B cell (primary cell): ENCODE data around the gene BIVM. TPM values are rescaled to one million over a fixed set of nuclear protein-coding genes. Genes with fewer than 3 reads are reported as not detected.

Experiments
- ATAC-seq: fragments of 200-7000 bp; cut with Tn5 transposase; one replicate; pipeline ENCODE4 v1.10.0; 2021; ENCODE audit warnings: low read depth, mild to moderate bottlenecking, moderate number of reproducible peaks, moderate library complexity
- CTCF ChIA-PET: fragments of 350-600 bp; sonication (Branson Sonifier 250); formaldehyde crosslinking; loops from one replicate; lab custom pipeline; 2021; ENCODE audit warnings: antibody characterized with exemption, inconsistent platforms; lab: Charles Lee
- POLR2A ChIA-PET: fragments of 350-600 bp; sonication (Branson Sonifier 250); formaldehyde crosslinking; loops from one replicate; lab custom pipeline; 2021; ENCODE audit warnings: antibody characterized with exemption; lab: Charles Lee
- DNase-seq: peaks from one replicate; pipeline ENCODE4 v3.0.0; 2013
- H2AFZ ChIP-seq: 2 replicates; pipeline ENCODE4 v1.6.1; 2012; ENCODE audit warnings: mild to moderate bottlenecking, low read depth, low read length; ENCODE audit not compliant: insufficient read depth, poor library complexity, severe bottlenecking
- H3K27ac ChIP-seq, 2 donors: 1 replicate in 1 of 2; 2 replicates in 1 of 2; pipeline ENCODE4 v1.5.1; 2012 to 2013; ENCODE audit warnings: low read length in 2 of 2, mild to moderate bottlenecking in 2 of 2, moderate library complexity in 1 of 2
- H3K27me3 ChIP-seq, 4 experiments: fragments of 200-600 bp in 1 of 4; sonication (generic) in 1 of 4; replicated peaks in 1 of 4; 1 replicate in 2 of 4; 2 replicates in 2 of 4; pipeline versions ENCODE4 v1.6.1 to v1.7.0; 2013 to 2016; ENCODE audit warnings: low read length in 3 of 4, mild to moderate bottlenecking in 2 of 4, mixed read lengths in 1 of 4, moderate library complexity in 1 of 4; ENCODE audit not compliant: insufficient read depth in 4 of 4, control insufficient read depth in 3 of 4; ENCODE audit errors: control extremely low read depth in 1 of 4
- H3K36me3 ChIP-seq, 2 experiments: replicated peaks in 1 of 2; 1 replicate in 1 of 2; 2 replicates in 1 of 2; pipeline versions ENCODE4 v1.6.1 to v1.7.1; 2013; ENCODE audit warnings: low read length in 1 of 2; ENCODE audit not compliant: insufficient read depth in 2 of 2, control insufficient read depth in 1 of 2; ENCODE audit errors: control extremely low read depth in 1 of 2, extremely low read depth in 1 of 2
- H3K4me1 ChIP-seq, 2 donors: fragments of 200-600 bp in 1 of 2; sonication (generic) in 1 of 2; 1 replicate in 1 of 2; 2 replicates in 1 of 2; pipeline versions ENCODE4 v1.5.1 to v1.6.1; 2013 to 2017; ENCODE audit warnings: low read length in 2 of 2; ENCODE audit not compliant: control insufficient read depth in 2 of 2, insufficient read depth in 2 of 2
- H3K4me2 ChIP-seq: replicated peaks from 2 replicates; pipeline ENCODE3; 2012; ENCODE audit warnings: mild to moderate bottlenecking, low read depth, low read length; ENCODE audit not compliant: poor library complexity, severe bottlenecking
- H3K4me3 ChIP-seq, 5 experiments: fragments of 200-600 bp in 1 of 5; sonication (generic) in 1 of 5; 1 replicate in 3 of 5; 2 replicates in 2 of 5; pipeline versions ENCODE4 v1.5.1 to v1.7.0; 2011 to 2016; ENCODE audit warnings: low read length in 4 of 5, mild to moderate bottlenecking in 4 of 5, low read depth in 2 of 5, control low read depth in 1 of 5, moderate library complexity in 1 of 5; ENCODE audit not compliant: insufficient read depth in 1 of 5; ENCODE audit errors: control extremely low read depth in 1 of 5, extremely low read depth in 1 of 5
- H3K79me2 ChIP-seq: fragments of 200-600 bp; sonication (generic); one replicate; pipeline ENCODE4 v1.6.0; 2016; ENCODE audit warnings: low read length; ENCODE audit not compliant: control insufficient read depth, insufficient read depth
- H3K9ac ChIP-seq: fragments of 200-600 bp; sonication (generic); 2 replicates; pipeline ENCODE4 v1.6.1; 2017; ENCODE audit warnings: mild to moderate bottlenecking, low read length, moderate library complexity
- H3K9me3 ChIP-seq, 3 donors: one replicate each; pipeline versions ENCODE4 v1.6.1 to v1.7.1; 2013; ENCODE audit warnings: low read length in 2 of 3; ENCODE audit not compliant: control insufficient read depth in 2 of 3, insufficient read depth in 1 of 3; ENCODE audit errors: control extremely low read depth in 1 of 3
- H4K20me1 ChIP-seq: 2 replicates; pipeline ENCODE4 v1.6.0; 2012; ENCODE audit warnings: mild to moderate bottlenecking, low read length; ENCODE audit not compliant: insufficient read depth, control insufficient read depth, poor library complexity, severe bottlenecking
- H3K27ac Mint-ChIP-seq: one replicate; pipeline ENCODE4 v1.8.0; 2021; ENCODE audit warnings: mixed read lengths
- H3K27me3 Mint-ChIP-seq: one replicate; pipeline ENCODE4 v1.8.0; 2021; ENCODE audit warnings: mixed read lengths
- H3K4me1 Mint-ChIP-seq: one replicate; pipeline ENCODE4 v1.8.0; 2021; ENCODE audit warnings: mixed read lengths
- H3K4me3 Mint-ChIP-seq: one replicate; pipeline ENCODE4 v1.8.0; 2021; ENCODE audit warnings: mixed read lengths
- H3K9me3 Mint-ChIP-seq: one replicate; pipeline ENCODE4 v1.8.0; 2022; ENCODE audit warnings: mixed read lengths; ENCODE audit not compliant: insufficient read depth
- EZH2 ChIP-seq: IDR thresholded peaks from 2 replicates; pipeline ENCODE4 v1.6.1; 2012; ENCODE audit warnings: borderline replicate concordance, low read depth, mild to moderate bottlenecking, moderate library complexity, low read length; ENCODE audit not compliant: insufficient read depth, poor library complexity, severe bottlenecking
- whole genome bisulfite sequencing: methylation state at CpG from one replicate; pipeline ENCODE4 v1.1.5; 2013; ENCODE audit warnings: missing lambda C conversion rate; ENCODE audit not compliant: insufficient coverage; 5-methylcytosine and 5-hydroxymethylcytosine counted together
- intact Hi-C: fragments of 100-400 bp; cut with micrococcal nuclease; formaldehyde crosslinking; loops from one replicate; pipeline ENCODE4 v1.10.0; 2022
- polyA plus RNA-seq: library from polyadenylated mRNA; depleted of rRNA; stranded (reverse); fragments of >200 nt; gene quantifications from 2 replicates; pipeline ENCODE4 v1.2.3, GENCODE V29; 2012
- total RNA-seq, 2 donors: library from RNA; stranded (reverse); fragments of 120-200 nt in 1 of 2; gene quantifications; 1 replicate in 1 of 2; 2 replicates in 1 of 2; pipeline versions ENCODE4 v1.2.3 to v1.2.4, GENCODE V29; 2013 to 2022
- TF ChIP-seq, protein P1 (sequence below): fragments of 200-600 bp; IDR thresholded peaks from one replicate; pipeline ENCODE4 v1.8.0; 2022; ENCODE audit warnings: antibody characterized with exemption, mild to moderate bottlenecking

BIVM gene
- total and polyA plus RNA-seq, 2 donors (not counting 1 experiment from before 2014, with no cell fraction given) = 1.0 to 3.6 TPM

DNA sequence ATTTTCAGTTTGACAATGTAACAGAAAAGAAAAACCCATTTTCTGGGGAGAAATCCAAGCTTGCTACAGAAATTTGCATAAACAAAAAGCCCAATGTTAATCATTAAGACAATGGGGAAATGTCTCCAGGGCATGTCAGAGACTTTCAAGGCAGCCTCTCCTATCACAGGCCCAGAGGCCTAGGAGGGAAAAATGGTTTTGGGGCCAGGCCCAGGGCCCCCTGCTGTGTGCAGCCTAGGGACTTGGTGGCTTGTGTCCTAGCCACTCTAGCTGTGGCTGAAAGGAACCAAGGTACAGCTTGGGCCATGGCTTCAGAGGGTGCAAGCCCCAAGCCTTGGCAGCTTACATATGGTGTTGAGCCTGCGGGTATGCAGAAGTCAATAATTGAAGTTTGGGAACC, 17.3 kb upstream of the BIVM start:
- H3K9me3 ChIP-seq = peaks cover 0 to 7% (median 0%) of the 10 kb centered on the region in 3 donors
- H3K9ac ChIP-seq = no peak overlapping the region
- no peak for ATAC-seq
- no peak for DNase-seq
- ChIA-PET POLR2A (no interaction called here), CTCF (no interaction called here)
- intact Hi-C loops = no loop called here
- H3K36me3 ChIP-seq = no peaks in the 10 kb centered on the region
- H3K79me2 ChIP-seq = no peaks in the 10 kb centered on the region
- no peak overlapping the region for H3K4me3 Mint-ChIP-seq
- no peak overlapping the region for H3K4me2 ChIP-seq
- no peaks in the 10 kb centered on the region for H3K27me3 ChIP-seq
- TF ChIP-seq EZH2 = no peak
- TF ChIP-seq, protein P1, sequence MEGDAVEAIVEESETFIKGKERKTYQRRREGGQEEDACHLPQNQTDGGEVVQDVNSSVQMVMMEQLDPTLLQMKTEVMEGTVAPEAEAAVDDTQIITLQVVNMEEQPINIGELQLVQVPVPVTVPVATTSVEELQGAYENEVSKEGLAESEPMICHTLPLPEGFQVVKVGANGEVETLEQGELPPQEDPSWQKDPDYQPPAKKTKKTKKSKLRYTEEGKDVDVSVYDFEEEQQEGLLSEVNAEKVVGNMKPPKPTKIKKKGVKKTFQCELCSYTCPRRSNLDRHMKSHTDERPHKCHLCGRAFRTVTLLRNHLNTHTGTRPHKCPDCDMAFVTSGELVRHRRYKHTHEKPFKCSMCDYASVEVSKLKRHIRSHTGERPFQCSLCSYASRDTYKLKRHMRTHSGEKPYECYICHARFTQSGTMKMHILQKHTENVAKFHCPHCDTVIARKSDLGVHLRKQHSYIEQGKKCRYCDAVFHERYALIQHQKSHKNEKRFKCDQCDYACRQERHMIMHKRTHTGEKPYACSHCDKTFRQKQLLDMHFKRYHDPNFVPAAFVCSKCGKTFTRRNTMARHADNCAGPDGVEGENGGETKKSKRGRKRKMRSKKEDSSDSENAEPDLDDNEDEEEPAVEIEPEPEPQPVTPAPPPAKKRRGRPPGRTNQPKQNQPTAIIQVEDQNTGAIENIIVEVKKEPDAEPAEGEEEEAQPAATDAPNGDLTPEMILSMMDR = no peak
- no peak overlapping the region for H2AFZ ChIP-seq
- no peaks in the 10 kb centered on the region for H3K4me1 Mint-ChIP-seq
- no peak overlapping the region for H3K27ac ChIP-seq
- no peaks in the 10 kb centered on the region for H3K4me1 ChIP-seq
- peaks cover 4% of the 10 kb centered on the region for H3K9me3 Mint-ChIP-seq
- H3K27me3 Mint-ChIP-seq = no peaks in the 10 kb centered on the region
- no peaks in the 10 kb centered on the region for H4K20me1 ChIP-seq
- WGBS = 100% methylated on average over 1 of the region's 1 CpG
- no peak overlapping the region for H3K4me3 ChIP-seq
- H3K27ac Mint-ChIP-seq = no peak overlapping the region

GRCh38 chr13:102784483-102784882, 14.4 kb upstream of the BIVM start:
- TF ChIP-seq, protein P1 = no peak
- no peak for TF ChIP-seq EZH2
- Mint-ChIP-seq H3K9me3 (peaks cover 4% of the 10 kb centered on the region), H3K4me1 (no peaks in the 10 kb centered on the region), H3K27me3 (no peaks in the 10 kb centered on the region), H3K4me3 (no peak overlapping the region), H3K27ac (no peak overlapping the region)
- Histone ChIP-seq H2AFZ (no peak overlapping the region), H3K9ac (no peak overlapping the region), H3K79me2 (no peaks in the 10 kb centered on the region), H3K27ac (no peak overlapping the region), H3K9me3 (peaks cover 0 to 7% (median 0%) of the 10 kb centered on the region in 3 donors), H3K4me1 (no peaks in the 10 kb centered on the region), H3K36me3 (no peaks in the 10 kb centered on the region), H3K4me2 (no peak overlapping the region), H3K27me3 (no peaks in the 10 kb centered on the region), H4K20me1 (no peaks in the 10 kb centered on the region), H3K4me3 (no peak overlapping the region)
- ChIA-PET POLR2A (no interaction called here), CTCF (interaction anchor here (0.7 kb wide), 2 partner anchors 15 to 193 kb away, joined by 3 read pairs; no protein-coding TSS in a partner anchor)
- WGBS = no CpG with 5 or more reads among the region's 3 CpGs
- intact Hi-C loops = no loop called here
- no peak for ATAC-seq
- no peak for DNase-seq
